Measurements from ENCODE around the gene UIMC1. TPM values are rescaled to one million over a fixed set of nuclear protein-coding genes. Genes with fewer than 3 reads are reported as not detected.

The UIMC1 gene
- total RNA-seq, 4 donors from 2014 or later = 19.2 to 37.3 (median 23.2) TPM

- TF ChIP-seq POLR2AphosphoS5 (IDR thresholded peaks at IDR 0.05) = no peak
- no peak for TF ChIP-seq EP300 (IDR thresholded peaks at IDR 0.05)
- TF ChIP-seq CTCF (IDR thresholded peaks at IDR 0.05) = no peak
- no peak for TF ChIP-seq POLR2A (IDR thresholded peaks at IDR 0.05)
- Histone ChIP-seq H3K4me1 (no peaks in the 10 kb centered on the region), H3K27ac (no peak overlapping the region), H3K4me3 (no peak overlapping the region), H3K27me3 (no peaks in the 10 kb centered on the region), H3K36me3 (peaks cover 43% of the 10 kb centered on the region), H3K9me3 (no peaks in the 10 kb centered on the region)
- no peak for DNase-seq (ENCODE audit: low spot score in 2 of 2)
- WGBS = 89% methylated on average over 12 of the region's 12 CpGs
Observed at GRCh38 chr5:176901260-176902101, 105.1 kb downstream of the UIMC1 start.

GRCh38 chr5:176900780-176901204, 105.8 kb downstream of the UIMC1 start:
- peaks cover 36% of the 10 kb centered on the region for H3K36me3 ChIP-seq
- no peak overlapping the region for H3K27ac ChIP-seq
- TF ChIP-seq POLR2AphosphoS5 (IDR thresholded peaks at IDR 0.05) (no peak), CTCF (IDR thresholded peaks at IDR 0.05) (no peak), EP300 (IDR thresholded peaks at IDR 0.05) (no peak), POLR2A (IDR thresholded peaks at IDR 0.05) (no peak)
- H3K4me3 ChIP-seq = no peak overlapping the region
- WGBS = 73% methylated on average over 7 of the region's 7 CpGs
- H3K4me1 ChIP-seq = no peaks in the 10 kb centered on the region
- H3K27me3 ChIP-seq = no peaks in the 10 kb centered on the region
- H3K9me3 ChIP-seq = no peaks in the 10 kb centered on the region
- no peak for DNase-seq (ENCODE audit: low spot score in 2 of 2)

- Histone ChIP-seq H3K4me1 (no peaks in the 10 kb centered on the region), H3K27me3 (no peaks in the 10 kb centered on the region), H3K27ac (no peak overlapping the region), H3K4me3 (no peak overlapping the region), H3K9me3 (no peaks in the 10 kb centered on the region), H3K36me3 (peaks cover 30% of the 10 kb centered on the region)
- DNase-seq (ENCODE audit: low spot score in 2 of 2) = no peak
- WGBS = 85% methylated on average over 4 of the region's 4 CpGs
- no peak for TF ChIP-seq POLR2AphosphoS5 (IDR thresholded peaks at IDR 0.05)
- TF ChIP-seq EP300 (IDR thresholded peaks at IDR 0.05) = no peak
- TF ChIP-seq POLR2A (IDR thresholded peaks at IDR 0.05) = no peak
- TF ChIP-seq CTCF (IDR thresholded peaks at IDR 0.05) = no peak
Observed at GRCh38 chr5:176899946-176900779, 106.4 kb downstream of the UIMC1 start.

GRCh38 chr5:176899296-176899891, 107.2 kb downstream of the UIMC1 start, which contains the start of gene HK3:
TSS of gene HK3 (minus strand) at chr5:176899346. CDS start at chr5:176896159, 3,187 bp downstream.
- H3K4me3 ChIP-seq = peak within 1 kb of the TSS; percentile 8
- WGBS = 69% methylated on average over 9 of the region's 9 CpGs
- TF ChIP-seq EP300 (IDR thresholded peaks at IDR 0.05) = no peak
- no peak for TF ChIP-seq CTCF (IDR thresholded peaks at IDR 0.05)
- no peak for DNase-seq (ENCODE audit: low spot score in 2 of 2)
- no peaks in the 10 kb centered on the region for H3K4me1 ChIP-seq
- no peaks in the 10 kb centered on the region for H3K9me3 ChIP-seq
- peaks cover 22% of the 10 kb centered on the region for H3K36me3 ChIP-seq
- H3K27ac ChIP-seq = no peak within 1 kb of the TSS
- no peaks in the 10 kb centered on the region for H3K27me3 ChIP-seq
